C4-2B (cell line): ENCODE measurements around the gene CMIP.

Experiments used
- ZFX ChIP-seq: fragments of 450-650 bp; IDR thresholded peaks from 2 replicates; pipeline ENCODE4 v1.6.1; 2017
- TF ChIP-seq, protein P1 (sequence below): fragments of 450-650 bp; conservative IDR thresholded peaks from 2 replicates; pipeline ENCODE4 v1.5.1; 2017; ENCODE audit warnings: mild to moderate bottlenecking

DNA sequence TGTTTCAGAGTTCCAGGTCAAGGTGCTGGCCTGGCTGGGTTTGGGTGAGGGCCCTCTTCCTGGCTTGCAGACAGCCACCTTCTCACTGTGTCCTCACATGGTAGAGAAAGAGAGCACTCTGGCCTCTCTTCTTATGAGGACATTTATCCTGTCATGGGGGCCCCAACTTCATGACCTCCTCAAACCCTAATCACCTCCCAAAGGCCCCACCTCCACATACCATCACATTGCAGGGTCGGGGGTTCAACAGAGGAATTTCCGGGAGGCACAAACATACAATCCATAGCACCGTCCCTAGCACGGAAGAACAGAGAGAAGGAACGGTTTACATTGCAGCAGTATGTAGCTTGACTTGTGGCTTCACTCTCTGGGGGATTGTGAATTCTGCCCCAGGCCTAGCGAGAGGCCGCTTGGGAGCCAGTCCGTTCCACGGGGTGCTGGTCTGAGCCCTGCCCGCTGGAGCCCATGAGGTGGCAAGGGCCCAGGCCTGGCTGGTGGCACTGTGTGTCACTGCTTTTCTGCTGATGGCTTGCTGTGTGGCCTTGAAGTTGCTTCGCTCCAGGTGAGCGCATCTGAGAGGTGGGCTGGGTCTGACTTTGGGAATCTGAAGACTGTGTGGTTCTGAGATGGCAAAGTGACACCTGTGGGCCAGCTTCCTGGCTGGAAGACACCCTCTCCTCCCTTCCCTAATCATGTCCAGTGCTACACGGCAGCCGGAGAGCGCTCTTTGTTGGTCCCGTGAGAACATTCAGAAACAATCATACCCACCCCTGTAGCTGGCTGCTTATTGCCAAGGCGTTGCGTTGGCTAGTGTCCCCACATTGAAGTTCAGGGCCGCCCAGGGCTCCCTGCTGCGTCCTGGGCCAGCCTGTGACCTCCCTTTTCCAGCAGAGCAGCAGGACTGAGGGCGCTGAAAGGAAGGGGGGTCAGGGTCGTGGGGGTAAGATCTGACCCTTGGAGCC, 98.3 kb downstream of the CMIP start:
- TF ChIP-seq, protein P1, sequence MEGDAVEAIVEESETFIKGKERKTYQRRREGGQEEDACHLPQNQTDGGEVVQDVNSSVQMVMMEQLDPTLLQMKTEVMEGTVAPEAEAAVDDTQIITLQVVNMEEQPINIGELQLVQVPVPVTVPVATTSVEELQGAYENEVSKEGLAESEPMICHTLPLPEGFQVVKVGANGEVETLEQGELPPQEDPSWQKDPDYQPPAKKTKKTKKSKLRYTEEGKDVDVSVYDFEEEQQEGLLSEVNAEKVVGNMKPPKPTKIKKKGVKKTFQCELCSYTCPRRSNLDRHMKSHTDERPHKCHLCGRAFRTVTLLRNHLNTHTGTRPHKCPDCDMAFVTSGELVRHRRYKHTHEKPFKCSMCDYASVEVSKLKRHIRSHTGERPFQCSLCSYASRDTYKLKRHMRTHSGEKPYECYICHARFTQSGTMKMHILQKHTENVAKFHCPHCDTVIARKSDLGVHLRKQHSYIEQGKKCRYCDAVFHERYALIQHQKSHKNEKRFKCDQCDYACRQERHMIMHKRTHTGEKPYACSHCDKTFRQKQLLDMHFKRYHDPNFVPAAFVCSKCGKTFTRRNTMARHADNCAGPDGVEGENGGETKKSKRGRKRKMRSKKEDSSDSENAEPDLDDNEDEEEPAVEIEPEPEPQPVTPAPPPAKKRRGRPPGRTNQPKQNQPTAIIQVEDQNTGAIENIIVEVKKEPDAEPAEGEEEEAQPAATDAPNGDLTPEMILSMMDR: no peak
- no peak for TF ChIP-seq ZFX
